Heart left ventricle (tissue), 16 donors: ENCODE results near the gene NECTIN1. TPM values are rescaled to one million over a fixed set of nuclear protein-coding genes. Genes with fewer than 3 reads are reported as not detected.

ENCODE experiments used
- ATAC-seq, 4 donors: fragments of 200-7000 bp; cut with Tn5 transposase; one replicate each; pipeline ENCODE4 v1.9.1; 2020 to 2022; ENCODE audit warnings: moderate library complexity in 4 of 4, mild to moderate bottlenecking in 3 of 4, moderate number of reproducible peaks in 1 of 4
- DNase-seq, 5 donors: peaks; one replicate each; pipeline ENCODE4 v3.0.0-alpha.2; 2020
- H3K27ac ChIP-seq, 12 donors: fragments of 200-600 bp; sonication (generic) in 4 of 12; one replicate each; pipeline versions ENCODE4 v1.5.0 to v1.8.0; 2016 to 2022; ENCODE audit warnings: mild to moderate bottlenecking in 2 of 12
- H3K27me3 ChIP-seq, 9 donors: fragments of 200-600 bp; sonication (generic) in 2 of 9; one replicate each; pipeline versions ENCODE4 v1.5.1 to v1.8.0; 2016 to 2022; ENCODE audit warnings: mild to moderate bottlenecking in 3 of 9
- H3K36me3 ChIP-seq, 9 donors: fragments of 200-600 bp; sonication (generic) in 2 of 9; one replicate each; pipeline versions ENCODE4 v1.5.0 to v1.8.0; 2018 to 2022; ENCODE audit warnings: mild to moderate bottlenecking in 2 of 9
- H3K4me1 ChIP-seq, 12 donors: fragments of 200-600 bp; sonication (generic) in 4 of 12; one replicate each; pipeline versions ENCODE4 v1.5.0 to v1.8.0; 2016 to 2022; ENCODE audit warnings: mild to moderate bottlenecking in 3 of 12
- H3K4me3 ChIP-seq, 12 donors: fragments of 200-600 bp; sonication (generic) in 4 of 12; one replicate each; pipeline versions ENCODE4 v1.5.0 to v1.8.0; 2017 to 2022; ENCODE audit warnings: mild to moderate bottlenecking in 9 of 12, moderate library complexity in 4 of 12
- H3K9me3 ChIP-seq, 12 donors: fragments of 200-600 bp; sonication (generic) in 4 of 12; one replicate each; pipeline versions ENCODE4 v1.5.0 to v1.8.0; 2016 to 2022; ENCODE audit warnings: mild to moderate bottlenecking in 1 of 12
- CTCF ChIP-seq, 12 donors: fragments of 200-600 bp; sonication (generic) in 4 of 12; IDR thresholded peaks; one replicate each; pipeline versions ENCODE4 v1.5.0 to v1.8.0; 2018 to 2022; ENCODE audit warnings: antibody characterized with exemption in 12 of 12, mild to moderate bottlenecking in 5 of 12
- POLR2A ChIP-seq, 2 donors: fragments of 450-650 bp; IDR thresholded peaks; one replicate each; pipeline ENCODE4 v1.6.1; 2017; ENCODE audit warnings: antibody characterized with exemption in 2 of 2, mild to moderate bottlenecking in 2 of 2, moderate library complexity in 2 of 2
- WGBS, 4 donors: extraction: QIAGEN DNeasy Blood & Tissue Kit in 2 of 4; methylation state at CpG; one replicate each; pipeline versions ENCODE4 v1.1.5 to v1.1.7; 2013 to 2018; 5-methylcytosine and 5-hydroxymethylcytosine counted together
- intact Hi-C, 10 donors: fragments of 100-400 bp; cut with DNase I; formaldehyde crosslinking; loops; one replicate each; pipeline versions ENCODE4 v1.11.1 to v1.14.2; 2022
- polyA plus RNA-seq, 2 donors: library from polyadenylated mRNA; stranded (reverse); fragments of 200-250 nt; gene quantifications; one replicate each; pipeline ENCODE4 v1.2.3, GENCODE V29; 2013
- total RNA-seq, 9 donors: library from RNA; depleted of rRNA in 2 of 9; stranded (reverse); fragments of >200 nt in 2 of 9; fragmentation: NEBNext Ultra II Directional in 3 of 9; extraction: Animal tissue kit (Norgen Biotek cat#: 25700) in 3 of 9; gene quantifications; one replicate each; pipeline versions ENCODE4 v1.1.0 to v1.2.4, GENCODE V29; 2016 to 2023
- donor health status: ischemic (EF 13 %, LVEDD 7.1; RV severe dilation, severe dysfunction).
- donor health status: healthy with polysubstance abuse.
- donor health status: DM: no; HTN: yes; CAD: no.
- donor health status: DM: no; HTN: no; CAD: no.
- donor health status: ischemic (EF 25% LVEDD 6.9; RV normal size, moderate dysfunction).
- donor health status: ischemic (EF 25% LVEDD 5.7; RV mildly dilated, moderate dysfunction).
- donor health status: healthy.
- donor health status: DM: yes; HTN: yes; CAD: no.
- donor health status: ischemic (EF 35%, LVEDD 5.7; RV mildly dilated, moderate dysfunction).
- donor health status: nonischemic (EF 11% LVEDD 7.7; RV severe dilation, severe dysfunction).
- donor health status: DM: yes; HTN: yes; CAD: no.
- donor health status: PGD.
- donor health status: ischemic (EF 29% LVEDD 5.4; RV normal size, mild dysfunction).
- donor health status: nonischemic (EF 23%, LVEDD 6.1; RV moderate dilation, normal function).

Gene NECTIN1
- total and polyA plus RNA-seq, 11 donors: 5.8 to 28.6 (median 18.5) TPM

- H3K9me3 ChIP-seq: no peaks in the 10 kb centered on the region
- H3K4me3 ChIP-seq: no peak overlapping the region
- DNase-seq (no peak), ATAC-seq (no peak)
- TF ChIP-seq CTCF (IDR thresholded peaks at IDR 0.05): no peak
- no peak for TF ChIP-seq POLR2A (IDR thresholded peaks at IDR 0.05)
- intact Hi-C loops: no loop called here
- H3K36me3 ChIP-seq: no peaks in the 10 kb centered on the region
- WGBS, 4 donors: 93 to 96% (median 95%) methylated on average over 2 of the region's 2 CpGs
- H3K27ac ChIP-seq: no peak overlapping the region
- no peaks in the 10 kb centered on the region for H3K27me3 ChIP-seq
- H3K4me1 ChIP-seq: peaks cover 0 to 12% (median 0%) of the 10 kb centered on the region in 12 donors
Measured at GRCh38 chr11:119692540-119692820, 36.5 kb downstream of the NECTIN1 start.

GRCh38 chr11:119691701-119692539, 37.1 kb downstream of the NECTIN1 start:
- Histone ChIP-seq H3K4me1 (peaks cover 0 to 8% (median 0%) of the 10 kb centered on the region in 12 donors), H3K9me3 (no peaks in the 10 kb centered on the region), H3K27ac (no peak overlapping the region), H3K36me3 (no peaks in the 10 kb centered on the region), H3K4me3 (no peak overlapping the region), H3K27me3 (no peaks in the 10 kb centered on the region)
- DNase-seq: no peak
- no peak for ATAC-seq
- intact Hi-C loops: no loop called here
- TF ChIP-seq CTCF (IDR thresholded peaks at IDR 0.05) (no peak), POLR2A (IDR thresholded peaks at IDR 0.05) (no peak)
- 84 to 90% (median 88%) methylated on average over 18 to 27 of the region's 27 CpGs for WGBS, 4 donors

- DNase-seq (no peak), ATAC-seq (no peak)
- 79 to 85% (median 82%) methylated on average over 8 to 9 of the region's 9 CpGs for WGBS, 4 donors
- intact Hi-C loops: no loop called here
- H3K9me3 ChIP-seq: no peaks in the 10 kb centered on the region
- no peak overlapping the region for H3K27ac ChIP-seq
- H3K4me3 ChIP-seq: no peak overlapping the region
- no peaks in the 10 kb centered on the region for H3K36me3 ChIP-seq
- H3K27me3 ChIP-seq: no peaks in the 10 kb centered on the region
- TF ChIP-seq POLR2A (IDR thresholded peaks at IDR 0.05) (no peak), CTCF (IDR thresholded peaks at IDR 0.05) (no peak)
- H3K4me1 ChIP-seq: peaks cover 0 to 6% (median 0%) of the 10 kb centered on the region in 12 donors
Measured at GRCh38 chr11:119691020-119691666, 37.9 kb downstream of the NECTIN1 start.

- H3K9me3 ChIP-seq: no peaks in the 10 kb centered on the region
- no peaks in the 10 kb centered on the region for H3K36me3 ChIP-seq
- ATAC-seq: no peak
- no peaks in the 10 kb centered on the region for H3K27me3 ChIP-seq
- 92 to 100% (median 94%) methylated on average over 4 to 7 of the region's 7 CpGs for WGBS, 4 donors
- no peak overlapping the region for H3K27ac ChIP-seq
- peak in 1 of 5 donors; percentile 45 for DNase-seq
- peaks cover 0 to 15% (median 7%) of the 10 kb centered on the region in 12 donors for H3K4me1 ChIP-seq
- TF ChIP-seq CTCF (IDR thresholded peaks at IDR 0.05) (no peak), POLR2A (IDR thresholded peaks at IDR 0.05) (no peak)
- H3K4me3 ChIP-seq: no peak overlapping the region
- intact Hi-C loops: loop anchor here in 1 of 10 donors (5.0 kb wide), 1 partner anchor 38 kb away; the partner anchor contains the start of gene NECTIN1
Measured at GRCh38 chr11:119689302-119689701, 39.7 kb downstream of the NECTIN1 start.
